ENCODE results near the gene ACP6. TPM values are rescaled to one million over a fixed set of nuclear protein-coding genes. Genes with fewer than 3 reads are reported as not detected.
"Not testable (repeated sequence)": the region's sequence is repeated elsewhere in the genome, so short reads cannot be mapped to it uniquely, and the experiment has no call there.

ACP6 gene
- 17.6 TPM for total RNA-seq

DNA sequence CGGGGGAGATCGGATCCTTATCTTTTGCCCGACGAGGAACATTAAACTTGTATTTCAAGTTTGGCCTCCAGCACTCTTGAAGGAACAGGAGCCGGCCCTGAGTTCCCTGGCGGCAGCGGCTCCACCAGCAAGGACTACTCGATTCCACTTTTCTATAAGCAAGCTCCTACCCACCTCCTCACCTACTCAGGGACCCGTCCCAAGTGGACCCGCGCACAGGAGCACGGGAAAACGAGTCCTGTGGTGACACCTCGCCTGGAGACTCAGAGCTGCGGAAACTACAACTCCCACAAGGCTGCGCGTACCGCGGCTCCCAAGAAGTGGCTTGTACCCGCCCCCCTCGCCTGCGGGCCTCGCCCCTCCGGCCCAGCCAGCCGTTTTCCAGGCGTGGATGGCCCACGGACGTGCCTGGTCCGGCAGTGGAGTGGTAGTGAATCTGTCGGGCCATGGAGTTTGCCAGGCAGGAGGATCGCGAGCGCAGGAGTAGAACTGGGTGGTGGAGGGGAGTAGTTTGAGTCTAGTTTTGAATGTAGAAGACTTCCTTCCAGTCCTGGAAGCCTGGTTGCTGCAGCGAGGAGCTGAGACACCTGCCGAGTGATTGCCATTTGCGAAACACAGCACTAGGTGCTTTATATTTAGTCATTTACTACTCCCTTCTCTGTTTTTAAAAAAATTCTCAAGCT is at the start of gene ACP6:
Gene ACP6 (minus strand): TSS at position 206 of the 683 bp plus-strand sequence. CDS start 476 bp downstream, outside the sequence.
- intact Hi-C loops (cut with DNase I): no loop called here
- ATAC-seq: peak; percentile 99
- DNase-seq (ENCODE audit: low spot score): peak; percentile 95

DNA sequence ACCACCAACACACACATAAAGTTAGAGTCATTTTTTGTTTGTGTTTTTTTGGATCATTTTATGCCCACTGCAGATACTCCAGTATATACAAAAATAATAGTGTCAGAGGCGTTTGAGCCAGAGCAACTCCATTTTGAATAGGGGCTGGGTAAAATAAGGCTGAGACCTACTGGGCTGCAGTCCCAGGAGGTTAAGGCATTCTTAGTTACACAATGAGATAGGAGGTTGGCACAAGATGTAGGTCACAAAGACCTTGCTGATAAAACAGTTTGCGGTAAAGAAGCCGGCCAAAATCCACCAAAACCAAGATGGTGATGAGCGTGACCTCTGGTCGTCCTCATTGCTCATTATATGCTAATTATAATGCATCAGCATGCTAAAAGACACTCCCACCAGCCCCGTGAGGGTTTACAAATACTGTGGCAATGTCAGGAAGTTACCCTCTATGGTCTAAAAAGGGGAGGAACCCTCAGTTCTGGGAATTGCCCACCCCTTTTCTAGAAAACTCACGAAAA is 49.4 kb upstream of the ACP6 start:
- no peak for DNase-seq (ENCODE audit: low spot score)
- intact Hi-C loops (cut with DNase I): no loop called here
- ATAC-seq: no peak

DNA sequence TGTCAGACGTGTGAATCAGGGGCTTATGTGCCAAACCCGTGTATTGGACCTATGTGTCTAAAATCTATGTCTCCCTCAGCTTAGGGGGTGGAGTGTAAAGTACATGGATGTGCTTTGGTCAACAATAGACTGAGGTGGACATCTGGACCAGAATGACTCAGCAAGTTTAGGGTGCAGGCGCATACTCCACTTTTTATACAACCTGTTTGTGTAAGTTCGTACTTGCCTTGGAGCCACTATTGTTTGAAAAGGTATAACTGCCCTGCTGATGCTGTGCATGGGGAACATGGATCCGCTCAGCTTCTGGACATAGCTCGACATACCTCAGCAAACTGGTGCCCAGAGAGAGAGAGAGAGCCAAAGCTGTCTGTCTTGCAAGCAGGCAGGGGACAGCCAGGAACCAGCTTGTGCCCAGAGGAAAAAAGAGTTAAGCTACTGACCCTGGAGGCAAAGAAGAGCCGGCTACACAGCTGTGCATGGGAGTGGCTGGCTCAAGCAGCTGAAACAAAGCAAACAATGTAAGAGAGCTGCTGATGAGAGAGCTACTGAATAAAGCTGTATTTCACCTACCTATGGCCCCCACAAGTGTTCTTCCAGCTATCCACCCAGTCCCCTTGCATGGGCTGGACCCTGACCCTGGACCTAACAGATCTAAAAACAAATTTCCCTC is 48.8 kb upstream of the ACP6 start:
- DNase-seq (ENCODE audit: low spot score): no peak
- intact Hi-C loops (cut with DNase I): no loop called here

DNA sequence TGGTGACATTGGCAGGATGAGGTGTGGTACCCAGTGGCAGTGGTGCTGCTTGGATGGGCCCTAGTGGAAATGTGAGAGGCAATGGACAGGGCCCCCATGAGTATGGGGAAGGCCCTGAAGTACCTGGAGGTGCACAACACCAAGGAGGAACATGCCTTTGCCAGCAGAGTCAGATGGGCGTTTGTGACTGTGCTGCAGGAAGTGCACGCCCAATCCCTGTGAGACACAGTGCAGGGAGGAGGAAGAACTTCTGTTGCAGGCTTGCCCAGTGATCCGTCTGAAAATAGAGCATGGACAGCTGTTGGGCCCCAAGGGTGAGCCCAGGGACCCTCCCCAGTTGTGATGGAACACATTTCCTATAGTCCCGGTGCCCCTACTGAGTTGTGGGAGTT is 47.4 kb upstream of the ACP6 start:
- ATAC-seq: no peak
- intact Hi-C loops (cut with DNase I): no loop called here
- DNase-seq (ENCODE audit: low spot score): no peak

More for the DNA sequence above, 48.8 kb upstream of the ACP6 start:
- ATAC-seq: no peak

DNA sequence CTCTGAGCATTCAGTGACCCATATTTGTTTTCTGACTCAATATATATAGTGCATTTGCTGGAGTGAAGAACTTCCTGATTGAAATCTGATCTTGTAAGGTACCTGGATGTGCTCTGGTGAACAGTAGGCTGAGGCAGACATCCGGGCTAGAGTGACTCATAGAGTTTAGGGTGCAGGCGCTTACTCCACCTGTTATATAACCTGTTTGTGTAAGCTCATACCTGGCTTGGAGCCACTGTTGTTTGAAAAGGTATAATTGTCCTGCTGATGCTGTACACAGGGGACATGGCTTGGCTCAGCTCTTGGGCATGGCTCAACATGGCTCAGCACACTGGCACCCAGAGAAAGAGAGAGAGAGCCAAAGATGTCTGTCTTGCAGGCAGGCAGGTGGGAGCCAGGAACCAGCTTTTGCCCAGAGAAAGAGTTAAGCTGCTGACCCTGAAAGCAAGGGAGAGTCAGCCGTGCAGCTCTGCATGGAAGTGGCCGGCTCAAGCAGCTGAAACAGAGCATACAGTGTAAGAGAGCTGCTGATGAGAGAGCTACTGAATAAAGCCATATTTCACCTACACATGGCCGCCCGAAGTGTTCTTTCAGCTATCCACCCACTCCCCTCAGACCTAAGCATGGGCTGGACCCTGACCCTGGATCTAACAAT is 46.9 kb upstream of the ACP6 start:
- DNase-seq (ENCODE audit: low spot score): no peak
- no peak for ATAC-seq
- intact Hi-C loops (cut with DNase I): no loop called here

DNA sequence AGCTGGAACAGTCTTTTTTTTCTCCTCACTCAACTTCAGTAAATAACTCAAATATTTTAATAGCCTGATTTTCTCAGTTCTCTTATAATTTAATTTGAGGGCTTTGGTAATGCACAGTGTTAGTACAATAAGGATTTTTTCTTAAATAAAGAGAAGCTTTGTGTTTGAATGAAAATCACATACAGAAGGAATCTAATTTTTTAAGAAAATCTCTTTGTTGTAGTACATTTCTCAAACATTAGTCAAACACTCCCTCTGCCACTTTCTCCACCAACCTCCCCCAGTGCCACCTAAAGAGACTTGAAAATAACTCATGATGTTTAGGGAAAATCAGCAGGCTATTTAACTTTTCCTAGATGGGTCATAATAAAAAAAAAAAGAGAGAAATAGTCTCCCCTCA is 42.3 kb upstream of the ACP6 start:
- ATAC-seq (no peak), DNase-seq (ENCODE audit: low spot score) (no peak)
- intact Hi-C loops (cut with DNase I): no loop called here

DNA sequence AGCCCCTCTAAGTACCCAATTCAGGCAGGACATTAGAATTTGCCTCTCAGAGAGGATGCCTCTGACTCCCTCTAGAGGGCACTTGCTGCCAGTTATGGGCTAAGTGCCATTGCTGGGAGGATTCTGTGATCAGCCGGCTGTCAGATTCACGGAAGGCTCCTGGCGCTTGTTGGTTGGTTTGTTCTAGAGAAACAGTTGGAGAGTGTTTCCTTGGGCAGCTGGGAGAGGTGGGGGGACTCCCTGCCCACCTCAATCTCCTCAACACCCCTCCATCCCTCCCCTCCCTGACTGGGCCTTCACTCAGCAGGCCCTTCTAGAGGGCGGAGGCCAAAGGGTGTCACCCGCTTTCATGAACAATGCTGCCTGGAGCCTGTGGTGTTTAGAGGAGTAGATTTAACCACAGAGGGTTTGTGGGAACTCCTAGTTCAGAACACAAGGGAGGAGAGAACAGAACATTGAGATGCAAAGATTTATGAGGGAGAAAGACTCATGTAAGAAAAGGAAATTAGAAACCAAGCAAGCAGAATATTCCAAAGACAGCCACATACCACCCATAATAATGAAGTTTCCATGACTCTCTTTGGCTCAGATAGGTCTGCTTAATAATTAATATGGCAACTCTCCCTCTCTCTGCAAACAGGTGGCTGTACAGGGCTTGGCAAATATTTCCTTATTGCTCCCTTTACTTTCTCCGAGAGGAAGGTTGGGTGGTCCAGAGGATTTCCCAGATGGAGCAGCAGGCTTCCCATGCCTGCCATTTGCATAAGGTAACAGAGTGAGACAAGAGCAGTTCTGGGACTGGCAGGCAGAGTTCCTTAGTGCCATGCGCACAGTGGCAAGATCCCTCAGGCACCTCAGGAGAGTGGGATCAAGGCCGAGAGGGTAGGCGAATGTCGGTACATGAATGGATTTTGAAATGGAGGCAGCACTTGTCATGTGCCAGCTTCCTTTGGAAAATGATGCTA is 30.0 kb upstream of the ACP6 start:
- peak; percentile 79 for ATAC-seq
- intact Hi-C loops (cut with DNase I): no loop called here
- DNase-seq (ENCODE audit: low spot score): peak; percentile 71

DNA sequence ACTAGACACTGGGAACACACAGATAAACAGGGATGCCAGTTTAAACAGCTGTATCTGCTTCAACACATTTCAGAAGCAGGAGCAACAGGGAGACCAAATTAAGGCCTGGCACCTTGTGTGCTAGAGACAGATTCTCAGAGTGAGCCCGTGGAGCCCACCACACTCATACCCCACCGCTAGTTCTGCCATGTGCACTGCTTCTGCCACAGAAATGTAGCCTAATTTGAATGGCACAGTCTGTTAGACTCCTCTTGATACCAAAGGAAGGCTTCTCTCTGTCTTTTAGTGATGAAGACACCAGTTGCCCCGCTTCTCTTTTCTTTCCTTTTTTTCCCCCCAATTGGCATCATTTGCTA is 29.3 kb upstream of the ACP6 start:
- intact Hi-C loops (cut with DNase I): no loop called here
- DNase-seq (ENCODE audit: low spot score): no peak
- no peak for ATAC-seq

DNA sequence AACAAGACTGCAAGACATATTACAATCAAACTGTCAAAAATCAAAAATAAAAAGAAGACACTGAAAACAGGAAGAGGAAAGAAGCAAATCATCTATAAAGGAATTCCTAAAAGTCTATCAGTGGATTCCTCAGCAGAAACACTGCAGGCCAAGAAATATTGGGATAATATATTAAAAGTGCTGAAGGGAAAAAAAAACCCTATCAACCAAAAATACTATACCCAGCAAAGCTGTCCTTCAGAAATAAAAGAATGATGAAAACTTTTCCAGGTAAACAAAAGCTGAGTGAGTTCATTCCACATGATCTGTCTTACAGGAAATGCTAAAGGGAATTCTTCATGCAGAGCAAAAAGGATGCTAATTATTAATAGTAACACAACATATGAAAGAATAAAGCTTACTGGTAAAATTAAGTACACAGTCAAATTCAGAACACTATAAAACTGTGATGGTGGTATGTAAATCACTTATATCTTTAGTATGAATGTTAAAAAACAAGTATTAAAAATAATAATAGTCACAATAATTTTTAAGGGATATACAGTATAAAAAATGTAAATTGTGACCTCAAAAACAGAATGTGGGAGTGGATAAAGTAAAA is 12.9 kb upstream of the ACP6 start:
- DNase-seq (ENCODE audit: low spot score) (no peak), ATAC-seq (no peak)
- intact Hi-C loops (cut with DNase I): no loop called here

DNA sequence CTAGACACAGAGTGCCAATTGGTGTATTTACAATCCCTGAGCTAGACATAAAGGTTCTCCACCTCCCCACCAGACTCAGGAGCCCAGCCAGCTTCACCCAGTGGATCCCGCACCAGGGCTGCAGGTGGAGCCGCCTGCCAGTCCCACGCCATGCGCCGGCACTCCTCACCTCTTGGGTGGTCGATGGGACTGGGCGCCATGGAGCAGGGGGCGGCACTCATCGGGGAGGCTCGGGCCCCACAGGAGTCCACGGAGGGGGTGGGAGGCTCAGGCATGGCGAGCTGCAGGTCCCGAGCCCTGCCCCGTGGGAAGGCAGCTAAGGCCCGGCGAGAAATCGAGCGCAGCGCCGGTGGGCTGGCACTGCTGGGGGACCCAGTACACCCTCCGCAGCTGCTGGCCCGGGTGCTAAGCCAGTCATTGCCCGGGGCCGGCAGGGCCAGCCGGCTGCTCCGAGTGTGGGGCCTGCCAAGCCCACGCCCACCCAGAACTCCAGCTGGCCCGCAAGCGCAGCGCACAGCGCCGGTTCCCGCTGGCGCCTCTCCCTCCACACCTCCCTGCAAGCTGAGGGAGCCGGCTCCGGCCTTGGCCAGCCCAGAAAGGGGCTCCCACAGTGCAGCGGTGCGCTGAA is 10.4 kb upstream of the ACP6 start:
- ATAC-seq; intact Hi-C loops (cut with DNase I); DNase-seq (ENCODE audit: low spot score): not testable (repeated sequence)

DNA sequence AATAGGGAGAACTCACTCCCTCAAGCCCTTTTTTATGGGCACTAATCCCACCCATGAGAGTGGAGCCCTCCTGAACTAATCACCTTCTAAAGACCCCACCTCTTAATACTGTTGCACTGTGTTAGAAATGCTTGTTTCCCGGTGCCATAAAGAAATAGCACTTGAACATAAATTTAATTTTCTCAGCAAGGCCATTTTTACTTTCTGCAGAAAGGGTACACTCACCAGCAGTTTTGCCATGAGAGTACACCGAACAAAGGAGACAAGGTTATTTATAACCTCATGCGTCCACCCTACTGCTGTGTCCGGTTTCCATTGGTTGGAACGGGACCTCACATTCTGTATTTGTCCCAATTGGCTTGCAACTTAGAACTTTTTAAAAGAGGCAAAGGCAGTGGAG is 7.4 kb upstream of the ACP6 start:
- intact Hi-C loops (cut with DNase I); ATAC-seq; DNase-seq (ENCODE audit: low spot score): not testable (repeated sequence)

DNA sequence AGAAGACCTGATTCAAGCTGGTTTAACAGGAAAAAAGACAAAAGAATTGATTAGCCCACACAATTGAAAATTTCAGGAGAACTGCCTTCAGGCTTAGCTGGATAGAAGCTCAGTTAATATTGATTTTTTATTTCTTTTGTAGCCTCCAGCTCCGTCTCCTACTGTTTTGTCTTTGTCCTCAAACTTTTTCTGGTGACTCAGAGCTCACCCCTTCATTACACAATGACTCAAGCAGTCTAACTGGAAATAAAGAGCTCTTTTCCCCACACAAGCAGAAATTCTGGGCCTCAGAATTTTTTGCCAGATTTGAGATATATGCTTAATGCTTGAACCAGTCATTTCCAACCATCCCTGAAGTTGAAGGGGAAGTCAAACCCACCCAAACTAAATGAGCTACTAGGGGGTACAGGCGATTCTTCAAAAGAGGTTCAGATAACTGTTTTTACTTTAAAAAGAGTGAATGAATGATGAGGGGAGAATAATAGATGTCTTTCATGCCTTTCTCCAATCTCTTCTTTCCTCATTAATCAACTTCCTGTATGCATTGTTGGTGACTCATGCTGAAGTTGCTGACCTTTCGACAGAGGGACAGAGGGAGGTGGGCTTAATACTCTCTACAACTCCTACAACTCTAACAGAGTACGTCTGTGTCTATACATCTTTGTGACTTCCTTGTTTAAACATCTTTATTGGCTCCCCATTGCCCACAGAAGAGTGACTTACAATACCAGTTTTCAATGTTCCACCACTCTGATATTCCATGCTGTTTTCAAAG is 6.2 kb upstream of the ACP6 start:
- intact Hi-C loops (cut with DNase I): no loop called here
- DNase-seq (ENCODE audit: low spot score): no peak
- no peak for ATAC-seq

DNA sequence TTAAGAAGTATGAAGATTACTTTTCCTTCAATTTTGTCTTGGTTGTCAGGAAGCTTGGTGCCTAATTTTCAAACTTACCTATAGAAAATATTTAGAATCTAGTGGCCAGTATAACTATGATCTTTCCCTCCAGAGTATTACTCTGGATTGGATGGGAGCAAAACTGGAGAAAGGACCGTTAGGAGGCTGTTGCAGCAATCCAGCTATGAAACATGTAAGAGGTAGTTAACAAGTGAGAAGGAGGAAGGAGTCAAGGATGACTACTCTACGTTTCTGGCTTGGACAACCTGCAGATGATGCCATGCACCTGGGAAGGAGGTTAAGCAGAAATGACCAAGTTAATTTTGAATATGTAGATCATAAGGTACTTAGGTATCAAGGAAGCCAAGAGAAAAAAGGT is 3.5 kb upstream of the ACP6 start:
- intact Hi-C loops (cut with DNase I): no loop called here
- ATAC-seq: no peak
- no peak for DNase-seq (ENCODE audit: low spot score)

DNA sequence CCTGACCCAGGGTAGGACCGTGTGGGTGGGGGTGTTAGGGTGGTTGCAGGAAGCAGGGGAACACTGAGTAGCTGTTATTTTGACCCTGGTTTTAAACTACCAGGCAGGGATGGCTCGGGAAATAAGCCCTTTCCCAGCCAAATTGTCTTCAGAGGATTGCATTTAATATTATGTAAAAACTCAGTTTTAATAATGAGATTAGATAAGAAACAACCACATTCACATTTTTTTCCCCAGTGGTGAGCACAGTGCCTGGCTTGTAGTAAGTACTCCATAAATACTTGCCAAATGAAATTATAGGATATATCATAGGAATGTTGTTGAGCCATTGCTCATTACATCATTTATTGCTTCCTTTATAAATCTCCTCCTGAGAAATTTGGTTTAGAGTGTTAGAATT is 3.1 kb upstream of the ACP6 start:
- intact Hi-C loops (cut with DNase I): no loop called here
- no peak for DNase-seq (ENCODE audit: low spot score)
- no peak for ATAC-seq

DNA sequence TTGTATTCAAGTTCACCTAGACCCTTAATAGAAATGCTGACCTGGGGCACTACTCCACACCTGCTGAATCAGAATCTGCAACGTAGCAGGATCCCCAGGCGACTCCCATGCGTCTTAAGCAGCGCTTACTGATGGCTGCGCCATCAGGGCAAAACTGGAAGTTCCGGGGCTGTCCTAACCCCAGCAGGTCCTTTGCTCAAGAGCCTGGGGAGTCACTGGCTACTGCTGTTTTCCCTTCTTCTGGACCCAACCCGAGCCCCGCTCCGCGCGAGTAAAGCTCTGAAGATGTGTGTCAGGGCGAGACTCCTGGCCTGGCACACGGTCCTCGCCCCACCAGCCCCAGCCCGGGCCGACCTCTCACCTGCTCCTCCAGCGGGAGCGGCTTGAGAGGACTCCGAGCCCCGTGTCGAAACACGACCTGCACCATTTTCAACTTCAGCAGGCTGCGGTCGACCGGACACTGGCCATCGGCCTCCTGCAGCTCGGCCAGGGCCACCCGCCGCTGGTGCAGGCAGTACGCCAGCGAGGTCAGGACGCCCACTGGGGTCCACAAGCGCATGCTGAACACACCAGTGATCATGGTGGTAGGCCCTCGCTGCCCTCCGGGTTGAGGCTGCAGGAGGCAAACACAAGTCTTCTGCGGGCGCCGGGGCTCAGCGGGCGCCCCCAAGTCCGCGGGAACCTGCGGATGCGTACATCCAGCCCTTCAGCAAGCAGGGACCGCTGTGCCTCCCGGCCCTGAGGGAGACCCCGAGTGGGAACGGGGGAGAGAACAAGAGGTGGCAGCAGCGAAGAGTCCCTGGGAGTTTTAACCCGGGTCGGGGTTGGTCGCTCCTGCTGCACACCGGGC is 630 bp downstream of the ACP6 start:
- peak; percentile 70 for ATAC-seq

DNA sequence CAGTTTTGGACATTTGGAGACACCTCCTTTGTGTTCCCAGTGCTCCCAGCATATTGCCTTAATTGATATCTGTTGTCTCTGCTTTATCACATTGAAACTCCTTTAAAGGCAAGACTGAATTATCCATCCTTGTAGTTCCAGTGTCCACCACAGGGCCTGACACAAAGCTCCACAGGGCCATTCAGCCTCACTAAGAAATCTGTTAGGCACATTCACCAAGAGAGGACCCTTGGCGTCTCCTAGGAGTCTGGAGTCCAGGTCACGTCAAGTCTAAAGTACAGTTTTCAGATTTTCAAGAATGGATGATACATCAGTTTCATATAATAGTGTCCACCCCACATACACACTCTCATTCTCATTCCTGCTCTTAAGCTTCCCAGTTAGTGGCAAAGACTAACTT is 4.8 kb downstream of the ACP6 start:
- no peak for ATAC-seq
- intact Hi-C loops (cut with DNase I): no loop called here
- no peak for DNase-seq (ENCODE audit: low spot score)

More for the DNA sequence above, 630 bp downstream of the ACP6 start:
- peak; percentile 73 for DNase-seq (ENCODE audit: low spot score)
- intact Hi-C loops (cut with DNase I): no loop called here

DNA sequence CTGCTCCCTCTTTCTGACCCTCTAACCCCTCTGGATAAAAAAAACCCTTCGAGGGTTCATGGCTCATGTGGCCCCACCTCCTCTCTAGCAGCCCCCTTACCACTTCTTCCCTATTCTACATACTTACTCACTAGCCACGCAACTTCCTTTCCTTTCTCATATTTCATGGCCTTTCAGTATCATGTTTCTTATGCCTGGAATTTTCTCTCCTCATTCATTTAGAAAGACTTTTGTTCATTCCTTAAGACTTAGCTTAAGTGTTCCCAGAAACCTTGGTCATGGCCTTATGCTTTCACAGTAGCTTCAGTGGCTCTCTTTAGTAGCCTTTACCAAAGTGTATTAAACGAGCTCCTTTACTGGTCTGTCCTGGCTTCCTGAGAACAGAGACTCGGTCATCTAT is 6.1 kb downstream of the ACP6 start:
- ATAC-seq (no peak), DNase-seq (ENCODE audit: low spot score) (no peak)
- intact Hi-C loops (cut with DNase I): no loop called here
